K562 (cell line): ENCODE measurements around the gene FUCA2. TPM values are rescaled to one million over a fixed set of nuclear protein-coding genes. Genes with fewer than 3 reads are reported as not detected.
A peak's percentile ranks its signal among the peaks of the same experiment; 100 is the strongest.

Experiments used
- ATAC-seq: fragments of 200-7000 bp; cut with Tn5 transposase; 3 replicates; pipeline ENCODE4 v1.9.1; 2020; ENCODE audit warnings: moderate library complexity
- BruUV-seq: library from RNA; stranded (reverse); fragments of 400-500 nt; replicated peaks from 2 replicates; lab custom pipeline; 2021; lab: Mats Ljungman, UMichigan
- CTCF ChIA-PET: fragments of 300-600 bp; formaldehyde crosslinking; extraction: SDS; loops from one replicate; lab custom pipeline; 2021; ENCODE audit warnings: low intra/inter-chr PET ratio; lab: Yijun Ruan, JAX
- POLR2A ChIA-PET: fragments of 300-600, 350-650 bp; sonication (Branson Sonifier 250); formaldehyde crosslinking; extraction: SDS; loops from one replicate; lab custom pipeline; 2021; ENCODE audit warnings: antibody characterized with exemption, inconsistent platforms; lab: Yijun Ruan, JAX
- DNase-seq, 4 experiments: peaks; one replicate each; pipeline versions ENCODE4 v3.0.0 to v3.0.0-alpha.2; 2011 to 2018; ENCODE audit warnings: low spot score in 3 of 4, mixed read lengths in 3 of 4; ENCODE audit errors: extremely low read depth in 1 of 4
- FAIRE-seq: peaks from 2 replicates; lab custom pipeline; 2011; peaks lifted over from hg19 to GRCh38; lab: Jason Lieb, UNC
- H2AFZ ChIP-seq: 2 replicates; pipeline ENCODE4 v1.6.0; 2011; ENCODE audit warnings: low read depth, low read length, control low read depth, inconsistent platforms
- H3K27ac ChIP-seq: fragments of 200-600 bp; 3 replicates; pipeline ENCODE4 v1.8.0; 2011; ENCODE audit warnings: low read depth, mild to moderate bottlenecking, control low read depth, inconsistent platforms, low read length, moderate library complexity, mixed read lengths; ENCODE audit errors: extremely low read depth
- H3K27me3 ChIP-seq, 2 experiments: fragments of 300-600 bp in 1 of 2; 2 replicates in 1 of 2; 3 replicates in 1 of 2; pipeline versions ENCODE4 v1.6.0 to v1.8.0; 2011; ENCODE audit warnings: inconsistent platforms in 2 of 2, low read length in 2 of 2, mild to moderate bottlenecking in 1 of 2, mixed read lengths in 1 of 2, moderate library complexity in 1 of 2; ENCODE audit not compliant: control insufficient read depth in 2 of 2, insufficient read depth in 2 of 2
- H3K36me3 ChIP-seq: fragments of 300-600 bp; 3 replicates; pipeline ENCODE4 v1.8.0; 2011; ENCODE audit warnings: mild to moderate bottlenecking, low read length, inconsistent platforms; ENCODE audit not compliant: control insufficient read depth, insufficient read depth
- H3K4me1 ChIP-seq, 2 experiments: fragments of 200-600 bp in 1 of 2; replicated peaks in 1 of 2; 2 replicates in 1 of 2; 3 replicates in 1 of 2; pipeline versions ENCODE4 v1.5.1 to v1.8.0; 2011; ENCODE audit warnings: inconsistent platforms in 2 of 2, low read length in 2 of 2, mild to moderate bottlenecking in 1 of 2, mixed read lengths in 1 of 2, moderate library complexity in 1 of 2; ENCODE audit not compliant: control insufficient read depth in 2 of 2, insufficient read depth in 2 of 2
- H3K4me2 ChIP-seq: 2 replicates; pipeline ENCODE4 v1.6.1; 2011; ENCODE audit warnings: low read length, control low read depth, inconsistent platforms, mixed read lengths; ENCODE audit not compliant: insufficient read depth
- H3K4me3 ChIP-seq: fragments of 200-600 bp; sonication (generic), shearing (Covaris generic); 2 replicates; pipeline ENCODE4 v1.5.1; 2016; ENCODE audit warnings: control low read depth, inconsistent platforms
- H3K79me2 ChIP-seq: fragments of 200-600 bp; 3 replicates; pipeline ENCODE4 v1.8.0; 2011; ENCODE audit warnings: low read length, inconsistent platforms; ENCODE audit not compliant: control insufficient read depth, insufficient read depth
- H3K9ac ChIP-seq, 2 experiments: 2 replicates each; pipeline versions ENCODE4 v1.6.0 to v1.6.1; 2011; ENCODE audit warnings: low read depth in 2 of 2, low read length in 2 of 2, control low read depth in 1 of 2, inconsistent platforms in 1 of 2, mild to moderate bottlenecking in 1 of 2, mixed read lengths in 1 of 2; ENCODE audit not compliant: insufficient read depth in 1 of 2
- H3K9me1 ChIP-seq: one replicate; pipeline ENCODE4 v1.6.0; 2011; ENCODE audit warnings: inconsistent platforms, mild to moderate bottlenecking, low read length, moderate library complexity; ENCODE audit not compliant: control insufficient read depth, insufficient read depth
- H3K9me3 ChIP-seq: replicated peaks from 2 replicates; pipeline ENCODE4 v1.5.1; 2011; ENCODE audit warnings: low read depth, low read length, inconsistent platforms; ENCODE audit not compliant: control insufficient read depth, insufficient read depth
- H4K20me1 ChIP-seq: replicated peaks from 2 replicates; pipeline ENCODE4 v1.6.1; 2011; ENCODE audit warnings: low read length, inconsistent platforms, mixed read lengths; ENCODE audit not compliant: control insufficient read depth, insufficient read depth
- ATF7 ChIP-seq: fragments of 450-650 bp; IDR thresholded peaks from 2 replicates; pipeline ENCODE4 v1.7.1; 2014; ENCODE audit warnings: mild to moderate bottlenecking, moderate library complexity
- BHLHE40 ChIP-seq: IDR thresholded peaks from 2 replicates; pipeline ENCODE4 v1.6.1; 2011; ENCODE audit warnings: low read length, improper control_type of control experiment
- ELF2 ChIP-seq: fragments of 250-450 bp; sonication (Bioruptor Pico); IDR thresholded peaks from 2 replicates; pipeline ENCODE4 v1.5.0; 2021; ENCODE audit warnings: mild to moderate bottlenecking
- GABPB1 ChIP-seq: sonication (generic); formaldehyde crosslinking; IDR thresholded peaks from 2 replicates; pipeline ENCODE4 v1.8.0; 2022; ENCODE audit warnings: mild to moderate bottlenecking, missing genetic modification reagents
- GTF2E2 ChIP-seq: fragments of 200-800 bp; sonication (Bioruptor generic); IDR thresholded peaks from 2 replicates; pipeline ENCODE4 v1.6.1; 2016; ENCODE audit warnings: missing genetic modification characterization, missing compliant biosample characterization
- HDAC3 ChIP-seq: fragments of 450-650 bp; IDR thresholded peaks from 2 replicates; pipeline ENCODE4 v1.6.1; 2018; ENCODE audit warnings: borderline replicate concordance, mild to moderate bottlenecking, moderate library complexity; ENCODE audit not compliant: partially characterized antibody
- JUNB ChIP-seq: fragments of 450-650 bp; formaldehyde crosslinking; conservative IDR thresholded peaks from 2 replicates; pipeline ENCODE4 v1.4.0; 2020; ENCODE audit warnings: mild to moderate bottlenecking
- KDM2B ChIP-seq: fragments of 250-450 bp; sonication (Bioruptor Pico); IDR thresholded peaks from 2 replicates; pipeline ENCODE4 v1.8.0; 2021; ENCODE audit warnings: mild to moderate bottlenecking, moderate library complexity
- NRF1 ChIP-seq, 2 experiments: fragments of 450-650 bp; IDR thresholded peaks in 1 of 2; conservative IDR thresholded peaks in 1 of 2; 2 replicates each; pipeline ENCODE4 v1.6.1; 2014; ENCODE audit warnings: mild to moderate bottlenecking in 2 of 2
- POLR2AphosphoS5 ChIP-seq: IDR thresholded peaks from 2 replicates; pipeline ENCODE4 v1.6.1; 2011; ENCODE audit warnings: mild to moderate bottlenecking, low read depth, low read length, moderate library complexity; ENCODE audit not compliant: control insufficient read depth, insufficient read depth
- SMAD4 ChIP-seq: fragments of 250-450 bp; sonication (Bioruptor Pico); conservative IDR thresholded peaks from 2 replicates; pipeline ENCODE4 v1.8.0; 2021; ENCODE audit warnings: inconsistent platforms, mild to moderate bottlenecking, moderate library complexity
- SMARCA5 ChIP-seq: fragments of 450-650 bp; IDR thresholded peaks from 2 replicates; pipeline ENCODE4 v1.6.1; 2016
- SP2 ChIP-seq: IDR thresholded peaks from 2 replicates; pipeline ENCODE4 v1.6.1; 2011; ENCODE audit warnings: mild to moderate bottlenecking, low read depth, low read length, moderate library complexity; ENCODE audit not compliant: poor library complexity, severe bottlenecking; ENCODE audit errors: extremely low read depth
- ZNF780A ChIP-seq: fragments of 250-450 bp; sonication (Bioruptor Pico); IDR thresholded peaks from 2 replicates; pipeline ENCODE4 v1.5.0; 2021; ENCODE audit warnings: mild to moderate bottlenecking
- WGBS: fragments of 100-300 bp; shearing (Covaris generic); methylation state at CpG from one replicate; pipeline ENCODE4 v1.1.6; 2016; ENCODE audit warnings: low coverage, mixed read lengths; ENCODE audit not compliant: insufficient coverage; ENCODE audit errors: missing lambda C conversion rate; 5-methylcytosine and 5-hydroxymethylcytosine counted together
- in situ Hi-C: fragments of 300-500 bp; cut with MboI; formaldehyde crosslinking; loops from 4 replicates; pipeline ENCODE4 v1.15.0; 2018; ENCODE audit warnings: inconsistent platforms, mixed read lengths
- intact Hi-C: fragments of 100-400 bp; cut with micrococcal nuclease; formaldehyde crosslinking; loops from 2 replicates; pipeline ENCODE4 v1.14.2; 2022
- polyA plus RNA-seq, 8 experiments: library from polyadenylated mRNA; depleted of rRNA in 4 of 8; stranded (reverse) in 5 of 8; unstranded in 3 of 8; fragments of >200 nt; fragmentation: Nextera tagmentation in 2 of 8; fragmentation: Illumina TruSeq in 1 of 8; extraction: Ambion mirVana in 2 of 8; extraction: Trizol in 1 of 8; gene quantifications; 2 replicates each; pipeline versions ENCODE4 v1.2.1 to v1.2.3, GENCODE V29; 2011 to 2014; ENCODE audit warnings: inconsistent platforms in 1 of 8, missing spikeins in 1 of 8
- total RNA-seq, 7 experiments: library from RNA; depleted of rRNA in 6 of 7; stranded (reverse); fragments of >200 nt in 6 of 7; fragmentation: Illumina TruSeq in 2 of 7; extraction: Trizol in 2 of 7; gene quantifications; 2 replicates each; pipeline versions ENCODE4 v1.2.1 to v1.2.3, GENCODE V29; 2011 to 2021; ENCODE audit warnings: low replicate concordance in 1 of 7
- TF ChIP-seq, protein P1 (sequence below): IDR thresholded peaks from 2 replicates; pipeline ENCODE4 v1.6.1; 2016; ENCODE audit warnings: missing genetic modification characterization, missing compliant biosample characterization
- TF ChIP-seq, protein P2 (sequence below): sonication (generic); formaldehyde crosslinking; IDR thresholded peaks from 2 replicates; pipeline ENCODE4 v1.8.1; 2023; ENCODE audit warnings: mild to moderate bottlenecking, missing genetic modification reagents
- TF ChIP-seq, protein P3 (sequence below): fragments of 450-650 bp; IDR thresholded peaks from 2 replicates; pipeline ENCODE4 v1.6.1; 2016; ENCODE audit warnings: missing biosample characterization, missing genetic modification characterization

The FUCA2 gene
- total and polyA plus RNA-seq, 9 of the 15 experiments (the other 6 are each of a cell fraction or from before 2014, with no cell fraction given), result 20.6 to 112 (median 79.3) TPM

DNA sequence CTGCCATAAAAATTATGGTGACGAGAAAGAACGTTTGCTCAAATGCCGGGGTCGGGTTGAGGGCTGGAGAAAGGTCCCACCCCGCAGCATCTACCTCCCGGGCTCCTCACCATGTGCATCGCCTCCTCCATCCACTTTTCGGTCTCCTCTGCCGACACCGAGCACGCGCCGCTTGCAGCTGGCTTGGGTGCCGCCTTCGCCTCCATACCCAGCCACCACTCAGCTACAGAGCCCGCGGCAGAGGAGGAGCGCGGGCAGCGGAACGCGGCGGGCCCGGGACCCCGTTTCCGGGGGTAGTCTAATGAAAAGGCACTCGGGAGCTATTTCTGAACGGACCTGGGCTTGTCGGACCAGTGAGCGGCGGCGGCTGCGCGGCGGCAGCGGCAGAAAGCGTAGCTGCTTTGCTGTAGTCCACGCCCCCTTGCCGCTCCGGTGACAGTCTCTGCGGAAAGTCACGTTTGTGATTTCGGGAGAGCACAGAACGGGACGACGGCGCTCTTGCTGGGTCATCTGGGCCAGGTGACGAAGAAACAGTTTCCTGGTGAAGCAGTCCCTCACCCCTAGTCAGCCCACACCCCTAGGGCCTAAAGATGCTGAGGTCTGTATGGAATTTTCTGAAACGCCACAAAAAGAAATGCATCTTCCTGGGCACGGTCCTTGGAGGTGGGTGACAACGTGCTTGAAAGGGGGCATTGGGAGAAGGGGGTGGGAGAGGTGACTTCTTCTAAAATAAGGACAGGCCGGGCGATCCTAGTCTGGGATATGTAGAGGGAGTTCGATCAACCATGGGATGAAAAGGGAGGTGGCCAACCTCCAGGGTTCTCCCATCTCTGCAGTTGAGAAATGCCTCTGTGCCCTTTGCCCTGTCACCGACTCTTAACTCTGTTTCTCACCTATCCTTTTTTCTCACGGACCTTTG lies 60.8 kb downstream of the FUCA2 start, which contains the start of the genes ADAT2 and PEX3:
Gene ADAT2, minus strand, starts transcription at position 243 of the 919 bp plus-strand sequence. Its CDS starts 37 bp downstream, at position 206.
Gene PEX3, plus strand, starts transcription at position 353 of the 919 bp plus-strand sequence. Its CDS starts 238 bp downstream, at position 591.
- peak within 1 kb of the TSS; percentile 85 to 98 for H3K9ac ChIP-seq
- H3K9me3 ChIP-seq, result no peaks in the 10 kb centered on the region
- in situ Hi-C loops, result no loop called here
- intact Hi-C loops, result loop anchor here (2.0 kb wide), 1 partner anchor 60 kb away; the partner anchor contains the start of gene FUCA2
- CTCF ChIA-PET, result no interaction called here
- H3K4me1 ChIP-seq, result peaks cover 0 to 8% of the 10 kb centered on the region in 2 experiments; a peak in 2 of 5 replicates
- BruUV-seq, result TSS peak; percentile 67
- H3K27me3 ChIP-seq, result no peaks in the 10 kb centered on the region
- H4K20me1 ChIP-seq, result no peaks in the 10 kb centered on the region
- H3K4me3 ChIP-seq, result peak within 1 kb of the TSS; percentile 65
- H3K27ac ChIP-seq, result peak within 1 kb of the TSS; percentile 78
- POLR2A ChIA-PET, result interaction anchor here (0.6 to 1.2 kb wide), 13 partner anchors 9 to 1277 kb away, joined by 3 to 6 read pairs (median 3); no protein-coding TSS in a partner anchor
- peak within 1 kb of the TSS; percentile 89 for H2AFZ ChIP-seq
- DNase-seq (peak; percentile 88 to 97 (median 91)), FAIRE-seq (peak; percentile 90), ATAC-seq (peak; percentile 98)
- H3K9me1 ChIP-seq, result no peaks in the 10 kb centered on the region
- H3K79me2 ChIP-seq, result peaks cover 63% of the 10 kb centered on the region
- 1% methylated on average over 56 of the region's 56 CpGs for WGBS
- peaks cover 16% of the 10 kb centered on the region; the same call in 2 of the 3 replicates for H3K36me3 ChIP-seq
- peak within 1 kb of the TSS; percentile 89 for H3K4me2 ChIP-seq
- TF ChIP-seq ATF7 (peak; percentile 86), GTF2E2 (tag) (peak; percentile 66; the same call in 1 of the 2 replicates), JUNB (CRISPR knock-in tag) (0 out of 2 replicates have a peak, but pooled peaks have one; percentile 27), ZNF780A (CRISPR knock-in tag) (no peak), HDAC3 (peak; percentile 57), NRF1 (conservative IDR thresholded peaks at IDR 0.05 in 1 of 2, IDR thresholded peaks at IDR 0.05 in 1 of 2) (peak; percentile 91 to 93), BHLHE40 (peak; percentile 93), GABPB1 (CRISPR knock-in tag) (peak; percentile 99), KDM2B (CRISPR knock-in tag) (peak; percentile 92), POLR2AphosphoS5 (peak; percentile 96), SMAD4 (CRISPR knock-in tag) (peak; percentile 88), ELF2 (peak; percentile 76), SMARCA5 (no peak), SP2 (no peak)
- TF ChIP-seq, protein P1, sequence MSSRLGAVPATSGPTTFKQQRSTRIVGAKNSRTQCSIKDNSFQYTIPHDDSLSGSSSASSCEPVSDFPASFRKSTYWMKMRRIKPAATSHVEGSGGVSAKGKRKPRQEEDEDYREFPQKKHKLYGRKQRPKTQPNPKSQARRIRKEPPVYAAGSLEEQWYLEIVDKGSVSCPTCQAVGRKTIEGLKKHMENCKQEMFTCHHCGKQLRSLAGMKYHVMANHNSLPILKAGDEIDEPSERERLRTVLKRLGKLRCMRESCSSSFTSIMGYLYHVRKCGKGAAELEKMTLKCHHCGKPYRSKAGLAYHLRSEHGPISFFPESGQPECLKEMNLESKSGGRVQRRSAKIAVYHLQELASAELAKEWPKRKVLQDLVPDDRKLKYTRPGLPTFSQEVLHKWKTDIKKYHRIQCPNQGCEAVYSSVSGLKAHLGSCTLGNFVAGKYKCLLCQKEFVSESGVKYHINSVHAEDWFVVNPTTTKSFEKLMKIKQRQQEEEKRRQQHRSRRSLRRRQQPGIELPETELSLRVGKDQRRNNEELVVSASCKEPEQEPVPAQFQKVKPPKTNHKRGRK, result no peak
- TF ChIP-seq, protein P2, sequence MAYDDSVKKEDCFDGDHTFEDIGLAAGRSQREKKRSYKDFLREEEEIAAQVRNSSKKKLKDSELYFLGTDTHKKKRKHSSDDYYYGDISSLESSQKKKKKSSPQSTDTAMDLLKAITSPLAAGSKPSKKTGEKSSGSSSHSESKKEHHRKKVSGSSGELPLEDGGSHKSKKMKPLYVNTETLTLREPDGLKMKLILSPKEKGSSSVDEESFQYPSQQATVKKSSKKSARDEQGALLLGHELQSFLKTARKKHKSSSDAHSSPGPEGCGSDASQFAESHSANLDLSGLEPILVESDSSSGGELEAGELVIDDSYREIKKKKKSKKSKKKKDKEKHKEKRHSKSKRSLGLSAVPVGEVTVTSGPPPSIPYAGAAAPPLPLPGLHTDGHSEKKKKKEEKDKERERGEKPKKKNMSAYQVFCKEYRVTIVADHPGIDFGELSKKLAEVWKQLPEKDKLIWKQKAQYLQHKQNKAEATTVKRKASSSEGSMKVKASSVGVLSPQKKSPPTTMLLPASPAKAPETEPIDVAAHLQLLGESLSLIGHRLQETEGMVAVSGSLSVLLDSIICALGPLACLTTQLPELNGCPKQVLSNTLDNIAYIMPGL (CRISPR knock-in tag), result peak; percentile 88
- TF ChIP-seq, protein P3, sequence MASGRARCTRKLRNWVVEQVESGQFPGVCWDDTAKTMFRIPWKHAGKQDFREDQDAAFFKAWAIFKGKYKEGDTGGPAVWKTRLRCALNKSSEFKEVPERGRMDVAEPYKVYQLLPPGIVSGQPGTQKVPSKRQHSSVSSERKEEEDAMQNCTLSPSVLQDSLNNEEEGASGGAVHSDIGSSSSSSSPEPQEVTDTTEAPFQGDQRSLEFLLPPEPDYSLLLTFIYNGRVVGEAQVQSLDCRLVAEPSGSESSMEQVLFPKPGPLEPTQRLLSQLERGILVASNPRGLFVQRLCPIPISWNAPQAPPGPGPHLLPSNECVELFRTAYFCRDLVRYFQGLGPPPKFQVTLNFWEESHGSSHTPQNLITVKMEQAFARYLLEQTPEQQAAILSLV, result peak; percentile 28; the same call in 1 of the 2 replicates
